HFF-Myc (cell line): ENCODE results near the gene SLC25A30.
A peak's percentile ranks its signal among the peaks of the same experiment; 100 is the strongest.

Experiments
- DNase-seq: peaks from one replicate; pipeline ENCODE4 v3.0.0-alpha.2; 2011; ENCODE audit warnings: low read depth; ENCODE audit errors: extremely low read depth
- H3K4me3 ChIP-seq: replicated peaks from 2 replicates; pipeline ENCODE4 v1.5.1; 2011; ENCODE audit warnings: low read depth, mild to moderate bottlenecking, control low read depth, low read length
- TF ChIP-seq, protein P1 (sequence below): IDR thresholded peaks from 2 replicates; pipeline ENCODE4 v1.5.1; 2012; ENCODE audit warnings: mild to moderate bottlenecking, low read depth, low read length, control low read depth; ENCODE audit errors: missing control alignments

SLC25A30 gene

DNA sequence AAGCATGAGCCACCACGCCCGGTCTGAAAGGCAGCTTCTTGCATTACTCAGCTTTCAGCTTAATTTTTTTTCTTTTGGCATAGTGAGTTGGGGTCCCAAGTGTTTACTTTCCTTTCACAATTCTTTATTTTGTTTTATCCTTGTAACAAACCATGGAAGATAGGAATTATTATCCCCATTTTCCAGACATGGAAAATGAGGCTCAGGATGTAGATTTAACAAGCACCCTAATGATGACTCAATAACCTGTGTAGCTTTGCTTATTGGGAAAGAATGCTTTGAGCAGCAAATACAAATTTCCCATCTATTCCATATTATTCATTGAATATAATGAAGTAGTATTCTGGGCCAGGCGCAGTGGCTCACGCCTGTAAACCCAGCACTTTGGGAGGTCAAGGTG is 33.1 kb upstream of the SLC25A30 start:
- TF ChIP-seq, protein P1, sequence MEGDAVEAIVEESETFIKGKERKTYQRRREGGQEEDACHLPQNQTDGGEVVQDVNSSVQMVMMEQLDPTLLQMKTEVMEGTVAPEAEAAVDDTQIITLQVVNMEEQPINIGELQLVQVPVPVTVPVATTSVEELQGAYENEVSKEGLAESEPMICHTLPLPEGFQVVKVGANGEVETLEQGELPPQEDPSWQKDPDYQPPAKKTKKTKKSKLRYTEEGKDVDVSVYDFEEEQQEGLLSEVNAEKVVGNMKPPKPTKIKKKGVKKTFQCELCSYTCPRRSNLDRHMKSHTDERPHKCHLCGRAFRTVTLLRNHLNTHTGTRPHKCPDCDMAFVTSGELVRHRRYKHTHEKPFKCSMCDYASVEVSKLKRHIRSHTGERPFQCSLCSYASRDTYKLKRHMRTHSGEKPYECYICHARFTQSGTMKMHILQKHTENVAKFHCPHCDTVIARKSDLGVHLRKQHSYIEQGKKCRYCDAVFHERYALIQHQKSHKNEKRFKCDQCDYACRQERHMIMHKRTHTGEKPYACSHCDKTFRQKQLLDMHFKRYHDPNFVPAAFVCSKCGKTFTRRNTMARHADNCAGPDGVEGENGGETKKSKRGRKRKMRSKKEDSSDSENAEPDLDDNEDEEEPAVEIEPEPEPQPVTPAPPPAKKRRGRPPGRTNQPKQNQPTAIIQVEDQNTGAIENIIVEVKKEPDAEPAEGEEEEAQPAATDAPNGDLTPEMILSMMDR: no peak
- H3K4me3 ChIP-seq: no peak overlapping the region
- DNase-seq: no peak

DNA sequence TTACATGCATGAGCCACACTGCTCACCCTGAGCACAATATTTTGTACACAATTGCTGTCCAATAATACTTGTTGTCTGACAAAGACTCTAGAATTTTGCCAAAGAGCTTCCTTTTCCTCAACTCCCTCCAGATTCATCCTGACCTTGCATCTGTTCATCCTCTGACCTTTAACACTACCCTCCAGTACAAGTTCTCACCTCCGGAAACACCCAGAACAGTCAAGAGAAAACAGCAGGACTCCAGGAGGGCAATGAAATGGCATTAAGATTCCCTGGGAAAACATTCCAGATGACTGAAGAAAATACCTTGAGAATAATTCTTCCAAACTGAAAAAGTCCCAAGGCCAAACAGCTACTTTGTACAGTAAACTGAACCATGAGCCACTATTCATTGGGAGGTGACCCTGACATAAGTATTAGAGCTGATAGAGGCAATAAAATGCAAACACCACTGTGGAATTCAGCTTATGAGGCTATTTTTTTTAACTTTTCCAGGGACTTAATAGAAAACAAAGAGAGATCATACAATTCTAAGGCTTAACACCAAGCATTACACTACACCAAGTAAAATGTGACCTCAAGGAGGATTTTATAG is 30.9 kb upstream of the SLC25A30 start:
- DNase-seq: no peak
- H3K4me3 ChIP-seq: no peak overlapping the region
- TF ChIP-seq, protein P1: no peak

- TF ChIP-seq, protein P1: no peak
- no peak overlapping the region for H3K4me3 ChIP-seq
- no peak for DNase-seq
These were observed 29.0 kb upstream of the SLC25A30 start for GRCh38 chr13:45447050-45447661.

DNA sequence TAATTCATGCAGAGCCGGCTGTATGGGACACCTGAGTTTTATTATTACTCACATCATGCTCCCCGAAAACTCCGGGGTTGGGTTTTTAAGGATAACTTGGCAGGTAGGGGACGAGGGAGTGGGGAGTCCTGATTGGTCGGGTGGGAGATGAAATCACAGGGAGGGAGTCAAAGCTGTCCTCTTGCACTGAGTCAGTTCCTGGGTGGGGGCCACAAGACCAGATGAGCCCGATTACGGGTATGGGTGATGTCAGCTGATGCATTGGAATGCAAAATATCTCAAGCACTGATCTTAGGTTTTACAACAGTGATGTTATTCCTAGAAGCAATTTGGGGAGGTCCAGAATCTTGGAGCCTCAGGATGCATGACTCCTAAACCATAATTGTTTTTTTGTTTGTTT is 28.0 kb upstream of the SLC25A30 start:
- H3K4me3 ChIP-seq: no peak overlapping the region
- DNase-seq: no peak

GRCh38 chr13:45445053-45445452 is 26.9 kb upstream of the SLC25A30 start:
- H3K4me3 ChIP-seq: no peak overlapping the region
- TF ChIP-seq, protein P1: no peak
- DNase-seq: no peak

More for the DNA sequence above, 28.0 kb upstream of the SLC25A30 start:
- TF ChIP-seq, protein P1: no peak

DNA sequence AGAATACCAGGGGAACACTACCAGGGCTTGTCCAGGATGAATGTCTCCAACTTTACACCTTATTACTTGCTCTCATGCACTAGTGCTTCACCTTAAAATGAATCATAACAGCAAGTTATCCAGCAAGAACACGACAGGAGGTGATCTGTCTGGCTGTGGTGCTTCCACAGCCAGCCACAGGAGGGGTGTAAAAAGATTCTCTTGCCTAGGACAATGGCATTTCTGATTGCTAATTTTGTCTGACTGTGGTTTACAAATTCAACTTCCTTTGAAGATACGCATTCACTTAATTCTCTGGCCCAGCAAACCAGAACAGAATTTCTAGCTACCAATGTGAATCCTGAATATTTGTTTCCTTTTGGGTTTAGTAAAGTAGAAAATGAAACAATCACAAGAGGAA is 23.5 kb upstream of the SLC25A30 start:
- no peak for DNase-seq
- H3K4me3 ChIP-seq: no peak overlapping the region
- TF ChIP-seq, protein P1: peak; percentile 9
